ENCODE measurements around the gene HAO1.

HAO1 gene

DNA sequence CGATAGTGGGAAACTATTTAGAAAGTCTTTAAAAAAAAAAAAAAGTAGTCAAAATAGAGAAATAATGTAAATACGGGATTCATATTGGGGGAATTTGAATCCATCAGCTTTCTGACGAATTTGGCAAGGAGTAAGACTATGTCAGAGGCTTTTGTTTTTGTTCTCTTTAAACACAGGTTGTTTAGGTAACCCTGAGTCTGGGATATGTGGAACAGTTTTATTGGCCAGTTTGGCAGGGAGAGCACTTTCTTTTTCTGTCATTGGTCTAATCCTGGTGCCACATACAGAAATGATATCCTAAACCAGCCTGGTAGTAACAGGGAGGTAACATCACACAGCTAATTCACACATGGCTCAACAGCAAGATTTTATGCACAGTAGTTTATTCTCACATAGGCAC lies 27.7 kb downstream of the HAO1 start:
- no peak for DNase-seq (ENCODE audit: low spot score)
- in situ Hi-C loops (cut with MboI; ENCODE audit: low sequenced_read_pairs, unreplicated experiment), result no loop called here
- TF ChIP-seq, protein P1, sequence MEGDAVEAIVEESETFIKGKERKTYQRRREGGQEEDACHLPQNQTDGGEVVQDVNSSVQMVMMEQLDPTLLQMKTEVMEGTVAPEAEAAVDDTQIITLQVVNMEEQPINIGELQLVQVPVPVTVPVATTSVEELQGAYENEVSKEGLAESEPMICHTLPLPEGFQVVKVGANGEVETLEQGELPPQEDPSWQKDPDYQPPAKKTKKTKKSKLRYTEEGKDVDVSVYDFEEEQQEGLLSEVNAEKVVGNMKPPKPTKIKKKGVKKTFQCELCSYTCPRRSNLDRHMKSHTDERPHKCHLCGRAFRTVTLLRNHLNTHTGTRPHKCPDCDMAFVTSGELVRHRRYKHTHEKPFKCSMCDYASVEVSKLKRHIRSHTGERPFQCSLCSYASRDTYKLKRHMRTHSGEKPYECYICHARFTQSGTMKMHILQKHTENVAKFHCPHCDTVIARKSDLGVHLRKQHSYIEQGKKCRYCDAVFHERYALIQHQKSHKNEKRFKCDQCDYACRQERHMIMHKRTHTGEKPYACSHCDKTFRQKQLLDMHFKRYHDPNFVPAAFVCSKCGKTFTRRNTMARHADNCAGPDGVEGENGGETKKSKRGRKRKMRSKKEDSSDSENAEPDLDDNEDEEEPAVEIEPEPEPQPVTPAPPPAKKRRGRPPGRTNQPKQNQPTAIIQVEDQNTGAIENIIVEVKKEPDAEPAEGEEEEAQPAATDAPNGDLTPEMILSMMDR (IDR thresholded peaks at IDR 0.05; ENCODE audit: borderline replicate concordance, control extremely low read depth, extremely low read depth, insufficient read depth, missing control alignments), result no peak

DNA sequence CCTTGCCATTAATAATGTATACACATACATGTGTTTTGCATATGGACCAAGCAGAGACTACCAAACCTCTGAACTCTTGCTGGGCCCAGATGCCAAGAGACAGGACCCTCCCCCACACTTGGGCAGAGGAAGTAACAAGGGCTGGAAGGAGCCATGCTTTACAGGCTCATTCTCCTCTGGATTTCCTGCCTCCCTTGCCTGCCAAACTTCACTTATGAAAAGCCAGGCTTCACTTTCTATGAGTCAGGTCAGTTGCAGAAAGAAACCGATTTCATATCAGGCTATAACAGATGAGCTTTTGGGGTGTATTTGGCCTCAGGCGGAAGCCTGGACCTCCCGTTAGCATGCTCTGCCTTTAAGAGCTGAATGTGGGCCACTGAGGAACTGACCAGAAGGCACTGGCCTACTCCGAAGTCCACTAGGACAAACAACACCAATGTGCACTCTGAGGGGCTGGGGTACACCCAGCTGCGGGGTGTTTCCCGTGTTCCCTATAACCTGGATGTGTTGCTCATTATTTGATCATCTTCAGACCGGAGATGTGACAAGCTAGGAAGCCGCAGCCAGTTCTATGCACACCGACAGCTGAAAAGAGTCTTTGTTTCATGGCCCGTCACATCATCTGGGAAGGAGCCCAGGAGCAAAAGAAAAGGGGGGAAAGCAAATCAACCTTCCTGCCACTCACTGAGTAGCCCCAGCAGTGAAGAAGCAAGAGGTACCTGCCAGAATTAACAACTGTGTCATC lies 28.5 kb downstream of the HAO1 start:
- DNase-seq (ENCODE audit: low spot score), result no peak
- in situ Hi-C loops (cut with MboI; ENCODE audit: low sequenced_read_pairs, unreplicated experiment), result no loop called here
- TF ChIP-seq, protein P1 (IDR thresholded peaks at IDR 0.05; ENCODE audit: borderline replicate concordance, control extremely low read depth, extremely low read depth, insufficient read depth, missing control alignments), result no peak

DNA sequence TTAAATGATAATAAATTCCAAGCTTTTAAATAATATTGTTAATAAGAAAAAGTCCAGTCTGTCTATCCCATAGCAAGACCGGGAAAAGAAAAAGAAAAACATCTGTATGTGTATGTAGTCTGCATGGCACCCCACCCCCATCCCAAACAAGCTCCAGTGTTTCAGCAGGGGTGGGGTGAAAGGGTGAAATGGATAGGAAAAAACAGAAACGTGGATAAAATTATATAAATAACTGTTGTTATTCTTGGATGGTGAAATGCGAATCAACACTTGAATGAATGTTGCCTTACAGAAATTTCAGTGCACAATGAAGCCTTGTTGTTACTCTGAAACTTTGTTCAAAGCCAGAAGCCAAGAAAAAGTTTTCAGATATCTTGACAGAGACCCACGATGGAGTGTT lies 31.4 kb downstream of the HAO1 start:
- TF ChIP-seq, protein P1 (IDR thresholded peaks at IDR 0.05; ENCODE audit: borderline replicate concordance, control extremely low read depth, extremely low read depth, insufficient read depth, missing control alignments), result no peak
- no peak for DNase-seq (ENCODE audit: low spot score)
- in situ Hi-C loops (cut with MboI; ENCODE audit: low sequenced_read_pairs, unreplicated experiment), result no loop called here

DNA sequence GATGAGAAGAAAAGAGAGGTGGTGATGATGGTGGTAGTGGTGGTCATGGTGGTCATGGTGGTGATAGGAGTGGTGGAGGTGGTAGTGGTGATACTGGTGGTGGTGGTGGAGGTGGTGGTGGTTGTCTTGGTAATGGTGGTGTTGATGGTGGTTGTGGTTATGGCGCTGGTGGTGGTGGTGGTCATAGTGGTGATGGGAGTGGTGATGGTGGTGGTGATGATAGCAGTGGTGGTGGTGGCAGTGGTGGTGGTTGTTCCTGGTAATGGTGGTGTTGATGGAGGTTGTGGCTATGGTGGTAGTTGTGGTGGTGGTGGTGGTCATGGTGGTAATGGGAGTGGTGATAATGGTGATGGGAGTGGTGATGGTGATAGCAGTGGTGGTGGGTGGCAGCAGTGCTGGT lies 36.8 kb downstream of the HAO1 start:
- TF ChIP-seq, protein P1 (IDR thresholded peaks at IDR 0.05; ENCODE audit: borderline replicate concordance, control extremely low read depth, extremely low read depth, insufficient read depth, missing control alignments), result no peak
- DNase-seq (ENCODE audit: low spot score), result no peak
- in situ Hi-C loops (cut with MboI; ENCODE audit: low sequenced_read_pairs, unreplicated experiment), result no loop called here

DNA sequence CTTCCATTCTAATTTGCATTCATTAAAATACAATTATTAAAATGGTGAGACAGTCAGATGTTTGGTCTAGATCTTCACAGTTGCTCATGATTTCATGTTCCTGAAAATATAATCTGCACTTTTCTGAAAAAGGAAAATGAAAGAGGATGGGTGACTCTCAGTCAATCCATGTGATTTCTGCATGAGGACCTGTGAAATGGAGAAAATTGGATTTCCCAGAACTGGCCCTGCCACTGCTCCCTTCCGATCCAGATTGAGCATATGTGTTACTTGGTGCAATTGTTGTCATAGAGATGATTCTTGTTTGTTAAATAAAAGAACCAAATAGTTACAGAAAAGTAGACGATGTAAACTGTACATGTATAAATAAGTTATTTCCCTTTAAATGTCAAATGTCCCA lies 37.4 kb downstream of the HAO1 start:
- TF ChIP-seq, protein P1 (IDR thresholded peaks at IDR 0.05; ENCODE audit: borderline replicate concordance, control extremely low read depth, extremely low read depth, insufficient read depth, missing control alignments), result no peak
- DNase-seq (ENCODE audit: low spot score), result no peak
- in situ Hi-C loops (cut with MboI; ENCODE audit: low sequenced_read_pairs, unreplicated experiment), result no loop called here

DNA sequence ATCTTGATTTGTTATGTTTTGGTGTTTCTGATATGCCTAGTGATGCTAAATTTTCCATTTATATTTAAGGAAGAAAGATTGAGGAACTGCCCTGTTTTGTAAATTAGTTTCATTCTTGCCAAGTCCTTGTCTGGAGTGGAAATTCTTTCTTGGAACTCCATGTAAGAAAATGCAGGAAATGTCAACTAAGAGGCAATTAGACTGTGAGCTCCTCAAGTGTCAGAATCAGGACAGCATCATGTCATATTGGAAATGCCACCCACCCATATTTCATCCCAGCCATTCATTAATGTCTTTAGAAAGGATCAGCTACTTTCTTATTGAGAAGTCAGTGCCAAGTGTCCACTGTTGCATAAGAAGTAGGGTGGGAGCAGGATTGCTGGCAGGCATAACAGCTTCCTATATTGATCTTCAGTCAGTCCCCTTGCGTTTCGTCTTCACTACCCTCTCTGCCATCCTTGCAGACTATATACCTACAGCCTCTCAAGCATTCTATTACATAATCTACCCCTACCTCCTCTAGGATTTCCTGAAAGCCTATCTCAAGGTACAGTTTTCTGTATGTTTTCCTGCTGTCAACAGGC lies 42.4 kb downstream of the HAO1 start:
- no peak for DNase-seq (ENCODE audit: low spot score)
- in situ Hi-C loops (cut with MboI; ENCODE audit: low sequenced_read_pairs, unreplicated experiment), result no loop called here
- TF ChIP-seq, protein P1 (IDR thresholded peaks at IDR 0.05; ENCODE audit: borderline replicate concordance, control extremely low read depth, extremely low read depth, insufficient read depth, missing control alignments), result no peak

All from GM13976 (cell line).